Stimulated activated CD4-positive, alpha-beta T cell treated with anti-CD3 and anti-CD28 coated beads, Interleukin-2, amount 100 ng/mL, for 4 hours (primary cell): ENCODE measurements around the gene CST9.

ENCODE experiments used
- DNase-seq: peaks from one replicate; pipeline ENCODE4 v3.0.0-alpha.2; 2020; ENCODE audit warnings: low read depth

Gene CST9

GRCh38 chr20:23605867-23606651, at the start of gene CST9:
CST9 (minus strand) TSS chr20:23605917; CDS start chr20:23605864, 53 bp downstream.
- no peak for DNase-seq

GRCh38 chr20:23654717-23655116, 49.0 kb upstream of the CST9 start:
- DNase-seq, result no peak

- DNase-seq, result no peak
Measured at GRCh38 chr20:23654000-23654399, 48.3 kb upstream of the CST9 start.

- DNase-seq, result no peak
Measured at GRCh38 chr20:23653400-23653938, 47.8 kb upstream of the CST9 start.

- DNase-seq, result no peak
Measured at GRCh38 chr20:23652926-23653325, 47.2 kb upstream of the CST9 start.

- DNase-seq, result no peak
Measured at GRCh38 chr20:23652371-23652770, 46.7 kb upstream of the CST9 start.

- DNase-seq, result no peak
Measured at GRCh38 chr20:23651117-23651516, 45.4 kb upstream of the CST9 start.

GRCh38 chr20:23649830-23650417, 44.2 kb upstream of the CST9 start:
- no peak for DNase-seq

- DNase-seq, result no peak
Measured at GRCh38 chr20:23649242-23649641, 43.5 kb upstream of the CST9 start.

GRCh38 chr20:23647346-23647745, 41.6 kb upstream of the CST9 start:
- no peak for DNase-seq

GRCh38 chr20:23646106-23646873, 40.6 kb upstream of the CST9 start:
- DNase-seq, result no peak

- DNase-seq, result no peak
Measured at GRCh38 chr20:23645575-23645974, 39.9 kb upstream of the CST9 start.

- no peak for DNase-seq
Measured at GRCh38 chr20:23644164-23644563, 38.4 kb upstream of the CST9 start.

- no peak for DNase-seq
Measured at GRCh38 chr20:23643659-23644058, 37.9 kb upstream of the CST9 start.

- no peak for DNase-seq
Measured at GRCh38 chr20:23641936-23642751, 36.4 kb upstream of the CST9 start.

- no peak for DNase-seq
Measured at GRCh38 chr20:23640671-23641667, 35.3 kb upstream of the CST9 start.

GRCh38 chr20:23640018-23640601, 34.4 kb upstream of the CST9 start:
- DNase-seq, result no peak

- DNase-seq, result no peak
Measured at GRCh38 chr20:23639490-23639958, 33.8 kb upstream of the CST9 start.

GRCh38 chr20:23638309-23638708, 32.6 kb upstream of the CST9 start:
- DNase-seq, result no peak
